PC-3 (cell line): ENCODE data around the gene FAM120AOS.

ENCODE experiments used
- CTCF ChIP-seq: fragments of 300-600 bp; sonication (generic); conservative IDR thresholded peaks from 2 replicates; pipeline ENCODE4 v1.5.1; 2017; ENCODE audit warnings: antibody characterized with exemption, low read depth, mild to moderate bottlenecking, low read length
- EZH2 ChIP-seq: fragments of 300-600 bp; sonication (generic); IDR thresholded peaks from one replicate; pipeline ENCODE4 v1.6.1; 2017; ENCODE audit warnings: antibody characterized with exemption, mild to moderate bottlenecking, low read length; ENCODE audit not compliant: unreplicated experiment

GRCh38 chr9:93483497-93483896 is 30.1 kb upstream of the FAM120AOS start:
- TF ChIP-seq CTCF (no peak), EZH2 (no peak)
